HG03558 (cell line): ENCODE data around the gene F12.
"Not testable (repeated sequence)": the region's sequence is repeated elsewhere in the genome, so short reads cannot be mapped to it uniquely, and the experiment has no call there.

Source experiments
- ATAC-seq: cut with Tn5 transposase; IDR thresholded peaks from one replicate; pipeline ENCODE4 v1.9.1; 2021; ENCODE audit warnings: moderate number of reproducible peaks; ENCODE audit not compliant: unreplicated experiment; ENCODE audit errors: extremely low read depth

Gene F12

DNA sequence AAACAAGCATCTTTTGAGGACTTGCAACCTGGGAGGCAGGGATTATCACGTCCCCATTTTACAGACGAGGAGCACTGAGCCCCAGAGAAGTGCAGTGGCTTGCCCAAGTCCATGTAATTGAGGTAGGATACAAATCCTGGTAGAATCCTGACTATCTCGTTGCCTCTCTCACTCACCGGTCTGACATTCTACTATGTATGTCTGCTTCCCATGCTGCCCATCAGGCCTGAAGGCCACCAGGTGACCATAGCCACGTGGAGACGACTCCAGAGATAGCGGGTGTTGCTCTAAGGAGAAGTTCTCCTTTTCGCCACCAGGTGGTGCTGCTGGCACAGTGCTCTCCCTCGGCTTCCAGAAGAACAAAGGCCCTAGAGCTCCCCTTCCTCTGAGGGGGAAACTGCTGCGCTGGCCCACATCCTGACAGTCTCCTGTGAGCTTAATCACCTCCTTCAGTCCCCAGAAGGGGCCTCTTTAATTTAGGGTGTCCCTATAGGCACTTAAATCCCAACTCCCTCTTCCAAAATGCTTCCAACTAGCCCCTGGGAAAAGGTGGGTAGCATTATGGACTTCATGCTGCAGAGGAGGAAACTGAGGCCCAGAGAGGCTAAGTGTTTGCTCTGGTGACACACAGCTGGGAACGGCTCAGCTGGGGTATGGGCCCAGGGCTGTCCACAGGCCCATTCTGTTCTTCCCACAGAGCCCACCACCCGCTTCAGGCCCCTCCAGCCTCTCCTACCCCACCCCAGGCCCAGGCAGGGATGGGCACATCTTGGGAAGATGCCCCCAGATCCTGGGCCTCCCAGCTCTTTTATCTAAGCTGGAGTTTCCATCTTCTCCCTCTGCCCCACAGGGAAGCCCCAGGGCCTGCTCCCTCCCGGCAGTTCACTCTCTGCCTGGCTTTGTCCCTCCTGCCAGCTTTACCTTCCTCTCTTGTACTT, 18.7 kb downstream of the F12 start:
- ATAC-seq = peak; percentile 54

DNA sequence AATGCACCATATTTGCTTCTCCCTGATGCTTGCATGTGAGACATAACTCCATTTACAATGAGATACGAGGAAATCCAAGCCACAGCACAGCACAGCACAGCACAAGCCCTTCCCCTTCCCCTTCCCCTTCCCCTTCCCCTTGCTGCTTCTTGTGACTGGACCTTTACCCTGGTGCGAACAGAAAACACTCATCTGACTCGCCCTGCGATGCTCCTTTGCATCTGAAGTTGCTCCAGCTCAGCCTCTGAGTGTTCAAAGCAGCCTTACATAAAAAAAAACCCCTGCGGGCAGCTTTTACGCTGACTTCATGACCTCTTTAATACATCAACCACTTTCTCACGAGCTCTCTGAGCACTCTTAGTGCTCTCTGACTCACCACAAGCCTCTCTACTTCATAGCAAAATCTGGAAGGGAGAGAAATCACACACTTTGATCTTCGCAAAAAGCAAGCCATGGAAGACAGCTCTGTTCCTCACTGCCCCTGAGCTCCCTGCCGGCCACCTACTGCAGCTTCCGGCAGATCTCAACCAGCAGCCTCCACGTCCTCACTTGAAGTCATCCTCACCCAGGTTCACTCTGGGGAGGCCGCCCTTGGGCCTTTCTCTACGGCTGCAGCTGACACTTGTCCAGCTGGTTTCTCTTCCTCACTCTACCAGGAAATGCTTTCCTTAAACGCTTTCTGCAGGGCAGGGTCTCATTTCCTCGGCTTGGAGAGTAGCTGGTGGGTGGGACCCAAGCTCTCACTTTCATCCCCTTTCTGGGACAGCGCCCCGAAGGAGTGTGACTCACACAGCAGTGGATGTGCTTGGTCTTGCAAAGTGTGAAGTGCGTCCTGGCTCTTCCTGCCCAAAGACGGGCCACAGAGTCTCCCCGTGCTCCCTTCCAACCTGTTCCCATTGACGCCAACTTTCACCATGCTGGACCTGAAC, 19.9 kb downstream of the F12 start:
- ATAC-seq = no peak

GRCh38 chr5:177388521-177389052, 20.8 kb downstream of the F12 start:
- ATAC-seq = no peak

DNA sequence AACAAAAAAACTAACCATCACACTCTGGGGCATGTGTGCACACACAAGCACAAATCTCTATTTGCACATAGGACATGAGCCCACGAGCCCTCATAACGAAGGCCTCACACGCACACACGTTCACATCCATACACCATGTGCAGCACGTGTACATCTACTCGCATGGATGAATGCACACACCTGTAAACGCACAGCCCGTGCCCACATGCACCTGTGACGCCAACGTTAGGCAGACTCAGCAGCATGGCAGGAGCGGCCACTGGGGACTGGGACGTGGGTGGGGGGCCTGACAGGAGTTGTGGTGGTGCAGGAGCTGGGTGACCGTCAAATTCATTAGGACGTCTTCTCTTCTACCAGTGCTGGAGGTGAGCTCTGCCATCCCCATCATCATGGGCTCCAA, 22.0 kb downstream of the F12 start:
- ATAC-seq = no peak

DNA sequence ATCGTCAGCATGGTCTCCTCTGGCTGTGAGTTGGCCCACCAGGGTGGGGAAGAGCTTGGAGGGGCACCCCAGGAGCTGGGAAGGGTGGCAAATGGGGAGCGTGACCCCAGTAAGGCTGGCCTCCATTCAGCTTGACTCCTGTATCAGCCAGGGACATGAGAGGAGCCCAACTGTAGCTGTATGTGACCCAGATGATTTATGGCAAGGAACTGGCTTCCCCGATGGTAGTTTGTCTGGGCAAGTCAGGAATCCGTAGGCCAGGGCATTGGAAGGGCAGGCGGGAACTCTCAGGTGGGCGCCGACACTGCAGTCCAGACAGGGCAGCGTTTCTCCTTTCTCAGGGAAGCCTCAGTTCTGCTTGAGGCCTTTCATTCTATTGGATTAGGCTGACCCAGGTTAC, 22.8 kb downstream of the F12 start:
- no peak for ATAC-seq

GRCh38 chr5:177385720-177386119, 23.6 kb downstream of the F12 start:
- ATAC-seq = no peak

- ATAC-seq = no peak
Measured at GRCh38 chr5:177384134-177384533, 25.2 kb downstream of the F12 start, which contains the start of gene SLC34A1. Gene SLC34A1, plus strand, starts transcription at chr5:177384434. Its CDS starts 1,308 bp downstream, at chr5:177385742.

GRCh38 chr5:177383181-177383580, 26.2 kb downstream of the F12 start:
- no peak for ATAC-seq

- no peak for ATAC-seq
Measured at GRCh38 chr5:177382423-177383029, 26.8 kb downstream of the F12 start.

DNA sequence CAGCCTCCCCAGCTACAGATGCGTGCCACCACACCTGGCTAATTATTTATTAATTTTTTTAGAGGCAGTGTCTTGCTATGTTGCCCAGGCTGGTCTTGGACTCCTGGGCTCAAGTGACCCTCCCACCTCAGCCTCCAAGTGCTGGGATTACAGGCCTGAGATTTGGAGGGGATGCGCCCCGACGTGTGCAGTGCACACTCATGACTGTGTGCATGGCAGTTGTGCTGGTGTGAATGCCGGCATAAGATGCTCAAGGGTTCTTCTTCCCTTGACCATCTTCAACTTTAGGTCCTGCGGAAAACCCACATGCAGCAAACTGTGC, 28.6 kb downstream of the F12 start:
- no peak for ATAC-seq

DNA sequence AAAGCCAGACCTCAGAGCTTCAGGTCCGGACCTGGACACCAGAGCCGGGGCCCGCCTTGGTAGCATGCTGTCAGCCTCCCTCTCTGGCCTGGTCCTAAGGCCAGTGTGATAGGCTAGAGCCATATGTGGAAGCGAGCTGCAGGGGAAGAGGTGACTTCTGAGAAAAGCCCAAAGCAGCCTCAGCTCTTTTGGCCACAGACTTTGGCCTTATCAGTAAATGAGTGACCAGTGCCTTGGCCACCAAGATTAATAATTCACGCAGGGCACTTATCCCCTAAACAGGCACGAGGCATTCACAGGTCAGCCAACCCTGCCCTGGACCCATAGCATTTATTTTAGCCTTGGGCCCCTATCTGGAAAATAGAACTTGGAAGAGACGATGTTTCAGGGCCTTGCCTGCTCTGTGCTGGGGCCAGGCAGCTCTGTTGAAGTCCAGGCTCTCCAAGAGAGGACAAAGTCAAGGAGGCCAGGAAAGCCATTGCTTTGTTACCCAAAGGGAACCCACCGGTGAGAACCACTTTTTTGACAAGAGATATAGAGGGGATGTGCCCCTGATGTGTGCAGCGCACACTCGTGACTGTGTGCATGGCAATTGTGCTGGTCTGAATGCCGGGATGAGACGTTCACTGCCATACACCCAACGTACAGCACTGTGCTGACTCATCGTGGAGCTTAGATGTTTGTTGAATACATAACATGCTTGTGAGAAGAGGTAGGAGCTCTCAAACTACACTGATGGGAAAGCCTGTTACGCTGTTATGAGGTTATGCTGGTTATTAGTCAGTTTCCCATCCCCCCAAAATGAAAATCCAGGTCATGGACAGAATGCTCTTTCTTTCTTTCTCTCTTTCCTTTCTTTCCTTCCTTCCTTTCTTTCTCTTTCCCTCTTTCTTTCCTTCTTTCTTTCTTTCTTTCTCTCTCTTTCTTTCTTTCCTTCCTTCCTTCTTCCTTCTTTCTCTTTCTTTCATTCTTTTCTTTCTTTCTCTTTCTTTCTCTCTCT, 30.2 kb downstream of the F12 start:
- no peak for ATAC-seq

DNA sequence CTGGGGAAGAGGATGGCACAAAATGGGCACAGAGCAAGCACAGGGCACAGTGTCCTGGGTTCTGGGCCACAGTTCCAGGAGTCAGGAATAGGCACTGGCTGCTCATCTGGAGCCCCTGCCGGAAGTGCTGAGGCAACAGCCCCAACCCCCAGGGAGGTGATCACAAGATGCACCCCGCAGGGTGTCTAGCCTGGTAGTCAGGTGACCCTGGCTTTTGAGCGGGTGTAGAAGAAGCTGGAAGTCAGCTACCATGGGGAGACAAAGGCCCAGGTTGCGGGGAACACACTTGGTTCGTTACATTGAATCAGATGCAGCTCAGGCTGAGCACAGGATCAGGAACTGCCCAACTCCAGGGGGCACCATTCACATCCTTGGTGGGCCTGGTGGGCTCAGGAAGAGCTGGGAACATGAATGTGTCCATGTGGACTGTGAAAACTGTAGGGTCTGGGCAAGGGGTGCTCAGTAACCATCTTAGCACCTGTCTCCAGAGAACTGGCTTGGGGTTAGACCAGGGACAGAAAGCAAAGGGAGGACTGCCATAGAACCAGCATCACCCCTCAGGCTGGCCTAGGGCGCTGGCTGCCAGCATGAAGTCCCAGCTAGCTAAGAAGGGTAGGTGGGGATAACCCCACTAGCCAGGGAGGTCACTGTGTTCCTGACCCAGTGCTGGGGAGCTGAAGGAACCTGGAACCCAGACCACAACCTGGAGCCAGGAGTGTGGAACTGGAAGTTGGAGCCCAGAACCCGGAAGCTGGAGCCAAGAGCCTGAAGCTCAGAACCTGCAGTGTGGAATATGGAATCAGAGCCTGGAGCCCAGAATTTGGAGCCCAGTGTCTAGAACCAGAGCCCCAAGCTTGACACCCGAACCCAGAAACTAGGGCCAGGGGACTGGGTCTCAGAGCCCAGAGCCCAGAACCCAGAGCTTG, 31.2 kb downstream of the F12 start:
- ATAC-seq = no peak

GRCh38 chr5:177376107-177376506, 33.3 kb downstream of the F12 start:
- no peak for ATAC-seq

- ATAC-seq = not testable (repeated sequence)
Measured at GRCh38 chr5:177375516-177375915, 33.8 kb downstream of the F12 start.

- no peak for ATAC-seq
Measured at GRCh38 chr5:177374211-177374610, 35.2 kb downstream of the F12 start.

DNA sequence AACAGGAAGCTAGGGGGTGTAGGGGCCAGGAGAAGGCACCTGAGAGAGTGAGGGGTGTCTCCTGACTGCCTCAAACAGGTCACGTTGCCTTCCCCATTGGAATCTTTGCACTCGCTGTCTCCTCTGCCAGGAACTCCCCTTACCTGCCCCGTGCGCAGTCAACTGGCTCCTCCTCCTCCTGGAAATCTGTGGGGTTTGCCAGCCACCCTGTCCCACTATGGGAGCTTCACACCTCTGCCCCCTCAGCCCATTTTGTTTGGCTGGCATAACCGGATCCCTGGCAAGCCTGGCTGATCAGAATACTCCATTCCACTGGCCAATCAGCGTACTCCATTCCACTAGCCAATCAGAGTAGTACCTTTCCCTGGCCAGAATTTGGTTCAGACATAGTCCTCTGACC, 35.6 kb downstream of the F12 start:
- ATAC-seq = no peak

DNA sequence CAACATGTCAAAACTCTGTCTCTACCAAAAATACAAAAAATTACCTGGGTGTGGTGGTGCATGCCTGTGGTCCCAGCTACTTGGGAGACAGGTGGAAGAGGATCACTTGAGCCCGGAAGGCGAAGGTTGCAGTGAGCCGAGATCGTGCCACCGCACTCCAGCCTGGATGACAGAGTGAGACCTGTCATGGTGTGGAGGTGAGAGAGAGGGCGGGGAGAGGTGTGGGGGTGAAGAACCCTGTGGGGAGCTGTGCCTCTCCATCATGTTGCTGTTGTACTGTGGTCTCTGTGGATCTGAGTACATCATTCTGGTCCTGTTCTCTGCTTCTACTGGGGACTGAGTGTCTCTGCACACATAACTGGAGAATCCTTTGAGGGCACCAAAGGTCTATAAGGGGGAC, 36.5 kb downstream of the F12 start:
- ATAC-seq = no peak
